Activated CD8-positive, alpha-beta memory T cell treated with anti-CD3 and anti-CD28 coated beads for 4 hours (primary cell): Measurements from ENCODE around the gene VWDE.

Source experiments
- DNase-seq, 2 donors: peaks; one replicate each; pipeline ENCODE4 v3.0.0-alpha.2; 2020; ENCODE audit warnings: low read depth in 2 of 2

VWDE gene

DNA sequence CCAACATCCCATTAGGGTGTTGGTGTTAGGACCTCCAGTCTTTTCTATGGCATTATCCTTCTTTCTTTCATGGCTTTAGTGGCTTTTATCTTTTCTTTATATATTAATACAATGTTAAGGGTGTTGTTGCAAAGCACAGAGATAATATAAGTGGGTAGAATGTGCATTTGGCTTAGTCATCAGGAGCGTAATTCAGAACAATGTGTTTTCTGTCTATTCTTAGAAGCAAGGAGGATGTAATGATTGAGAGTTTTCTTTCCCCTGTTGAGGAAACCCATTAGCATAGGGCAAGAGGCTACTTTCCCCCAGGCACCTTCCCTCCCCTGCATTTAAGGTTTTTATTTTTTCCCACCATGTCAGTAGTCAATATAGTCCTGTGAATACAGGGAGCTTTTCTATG lies 112.9 kb downstream of the VWDE start:
- DNase-seq, result no peak

GRCh38 chr7:12289996-12290395 lies 113.7 kb downstream of the VWDE start:
- no peak for DNase-seq

- no peak for DNase-seq
Observed at GRCh38 chr7:12287901-12288300, 115.8 kb downstream of the VWDE start.

DNA sequence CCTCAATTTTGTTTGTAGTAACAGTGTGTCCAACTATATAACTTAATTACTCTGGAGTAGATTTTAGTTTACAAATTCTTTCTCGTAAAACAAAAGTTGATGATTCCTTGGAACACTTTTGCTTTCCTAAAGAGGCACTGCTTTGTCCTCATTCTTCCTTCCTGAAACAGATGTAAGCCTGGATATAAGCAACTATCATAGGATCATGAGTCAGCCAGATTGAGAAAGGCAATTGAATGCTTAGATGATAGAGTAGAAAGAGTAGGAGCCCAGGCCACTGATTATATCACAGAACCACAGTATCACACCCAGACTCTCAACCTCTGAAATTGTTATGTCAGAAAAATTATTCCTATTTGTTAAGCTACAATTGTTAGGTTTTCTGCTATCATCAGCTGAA lies 122.6 kb downstream of the VWDE start:
- DNase-seq, result no peak
